GM18867 (cell line): ENCODE data around the gene EFCAB13.

ENCODE experiments used
- ATAC-seq: cut with Tn5 transposase; IDR thresholded peaks from one replicate; pipeline ENCODE4 v1.9.1; 2021; ENCODE audit warnings: mild to moderate bottlenecking, moderate library complexity; ENCODE audit not compliant: unreplicated experiment

Gene EFCAB13

GRCh38 chr17:47323382-47324223, at the start of gene EFCAB13:
Gene EFCAB13, plus strand, starts transcription at chr17:47323955. Its CDS starts 4,399 bp downstream, at chr17:47328354.
- ATAC-seq = peak; percentile 83

DNA sequence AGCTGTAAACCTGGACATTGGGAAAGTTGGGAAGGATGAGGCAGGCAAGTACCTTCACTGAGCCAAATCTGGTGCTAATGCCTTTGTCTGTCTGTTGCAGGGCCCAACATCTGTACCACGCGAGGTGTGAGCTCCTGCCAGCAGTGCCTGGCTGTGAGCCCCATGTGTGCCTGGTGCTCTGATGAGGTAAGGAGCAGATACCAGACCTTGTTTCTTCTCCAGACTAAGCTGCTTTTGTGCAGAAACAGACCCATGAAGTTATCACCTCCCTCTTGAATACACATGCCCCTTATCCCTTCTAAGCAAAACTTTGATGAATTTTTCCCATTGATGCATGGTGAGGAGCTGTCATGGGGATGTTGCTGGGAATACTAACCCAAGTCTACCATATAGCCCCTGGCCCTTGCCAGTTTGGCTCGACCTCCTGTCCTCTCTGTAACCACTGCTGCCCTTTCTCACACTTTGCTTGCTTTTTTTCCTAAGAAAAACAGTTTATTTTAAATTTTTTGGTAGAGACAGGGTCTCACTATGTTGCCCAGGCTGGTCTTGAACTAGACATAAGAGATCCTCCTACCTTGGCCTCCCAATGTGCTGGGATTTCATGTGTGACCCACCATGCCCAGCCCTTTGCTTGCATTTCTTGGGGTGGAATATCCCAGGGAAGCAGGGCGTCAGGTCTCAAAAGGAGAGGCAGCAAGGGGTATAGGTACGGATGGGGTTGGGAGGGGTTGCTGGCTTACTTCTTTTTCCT, 49.3 kb upstream of the EFCAB13 start:
- ATAC-seq = no peak

DNA sequence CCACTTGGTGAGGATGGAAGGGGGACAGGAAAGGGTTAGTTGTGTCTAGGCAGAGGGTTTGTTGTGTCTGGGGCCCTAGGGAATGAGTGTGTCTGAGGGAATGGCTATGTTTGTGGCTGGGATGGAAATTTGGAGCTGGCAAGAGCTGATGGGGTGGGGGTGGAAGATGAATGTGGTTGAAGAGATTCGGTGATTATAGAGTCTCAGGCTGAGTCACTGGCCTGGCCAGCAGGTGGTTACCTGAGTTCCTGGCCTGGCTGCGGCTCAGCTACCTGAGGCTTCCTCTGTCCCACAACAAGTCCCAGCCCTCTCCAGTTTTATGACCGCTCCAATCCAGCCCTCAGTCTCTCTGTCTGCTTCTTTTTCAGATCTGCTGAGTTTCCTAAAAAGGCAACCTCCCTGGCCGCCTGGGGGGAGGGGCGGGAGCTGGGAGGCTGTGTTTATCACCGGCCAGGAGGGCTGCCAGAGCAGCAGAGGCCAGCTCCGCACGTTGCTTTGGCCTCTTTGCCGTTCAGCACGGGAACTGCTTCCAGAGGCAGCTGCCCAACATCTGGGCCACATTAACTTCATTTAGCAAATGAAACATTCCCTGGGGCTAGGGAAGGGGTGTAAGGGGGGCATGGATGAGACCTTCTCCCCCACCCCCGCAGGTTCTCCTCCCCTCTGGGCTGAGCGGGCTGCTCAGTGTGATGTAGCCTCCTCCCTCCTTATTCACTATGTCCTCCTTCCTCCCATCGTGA, 48.3 kb upstream of the EFCAB13 start:
- no peak for ATAC-seq

DNA sequence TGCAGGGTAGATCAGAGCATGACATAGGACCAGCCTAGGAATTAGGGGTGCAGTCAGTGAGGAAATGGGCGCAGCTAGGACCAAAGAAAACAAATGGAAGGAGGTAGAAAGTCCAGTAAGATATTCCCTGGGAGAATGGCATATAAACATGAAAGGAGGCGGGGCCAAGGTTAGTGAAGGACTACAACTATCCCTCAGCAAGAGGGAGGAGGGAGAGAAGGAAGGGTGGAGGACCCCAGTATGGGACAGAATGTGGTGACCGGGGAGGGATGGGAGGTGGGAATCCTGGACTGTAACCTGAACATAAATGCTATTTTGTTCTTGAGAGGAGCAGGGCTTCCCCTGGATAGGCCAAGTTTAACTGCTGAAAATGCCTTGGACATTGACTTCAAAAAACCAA, 47.3 kb upstream of the EFCAB13 start:
- no peak for ATAC-seq

DNA sequence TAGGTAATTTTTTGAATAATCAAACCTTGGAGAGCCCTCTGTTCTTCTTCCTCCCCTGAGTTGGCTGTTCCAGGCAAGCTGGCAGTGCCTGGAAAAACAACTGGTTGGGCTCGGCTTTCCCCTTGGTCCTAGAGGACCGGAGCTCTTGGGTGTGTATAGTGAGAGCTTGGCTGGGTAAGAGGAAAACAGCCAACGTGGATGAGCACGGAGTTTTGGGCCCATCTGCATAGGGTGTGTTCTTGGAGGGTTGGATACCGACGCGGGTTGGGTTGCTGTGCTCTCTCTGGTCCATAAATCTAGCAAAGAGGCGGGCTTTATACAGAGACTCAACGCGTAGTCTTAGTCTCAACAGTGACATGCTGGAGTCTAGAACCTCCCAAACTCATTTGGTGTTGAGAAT, 46.9 kb upstream of the EFCAB13 start:
- no peak for ATAC-seq

DNA sequence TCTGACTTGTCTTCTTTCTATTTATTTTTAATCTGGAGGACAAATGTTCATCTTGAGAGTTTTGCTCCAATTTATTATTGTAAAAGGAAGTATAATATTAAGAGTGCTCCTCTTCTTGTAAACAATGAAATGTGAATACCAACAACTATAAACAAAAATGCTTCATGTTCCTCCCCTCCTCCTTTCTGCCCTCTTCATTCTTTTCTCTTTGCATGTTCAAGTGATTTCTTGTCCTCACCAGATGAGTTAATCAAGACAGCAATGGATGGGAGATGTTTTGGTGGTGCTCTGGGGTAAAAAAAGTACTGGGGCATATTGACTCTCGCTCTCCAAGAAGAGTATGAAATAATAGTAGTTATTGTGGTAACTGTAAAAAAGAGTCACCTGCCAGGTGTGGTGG, 45.8 kb upstream of the EFCAB13 start:
- no peak for ATAC-seq

GRCh38 chr17:47278561-47278960, 45.2 kb upstream of the EFCAB13 start:
- ATAC-seq = no peak

- ATAC-seq = peak; percentile 58
These were observed 44.5 kb upstream of the EFCAB13 start for GRCh38 chr17:47279062-47279801.

DNA sequence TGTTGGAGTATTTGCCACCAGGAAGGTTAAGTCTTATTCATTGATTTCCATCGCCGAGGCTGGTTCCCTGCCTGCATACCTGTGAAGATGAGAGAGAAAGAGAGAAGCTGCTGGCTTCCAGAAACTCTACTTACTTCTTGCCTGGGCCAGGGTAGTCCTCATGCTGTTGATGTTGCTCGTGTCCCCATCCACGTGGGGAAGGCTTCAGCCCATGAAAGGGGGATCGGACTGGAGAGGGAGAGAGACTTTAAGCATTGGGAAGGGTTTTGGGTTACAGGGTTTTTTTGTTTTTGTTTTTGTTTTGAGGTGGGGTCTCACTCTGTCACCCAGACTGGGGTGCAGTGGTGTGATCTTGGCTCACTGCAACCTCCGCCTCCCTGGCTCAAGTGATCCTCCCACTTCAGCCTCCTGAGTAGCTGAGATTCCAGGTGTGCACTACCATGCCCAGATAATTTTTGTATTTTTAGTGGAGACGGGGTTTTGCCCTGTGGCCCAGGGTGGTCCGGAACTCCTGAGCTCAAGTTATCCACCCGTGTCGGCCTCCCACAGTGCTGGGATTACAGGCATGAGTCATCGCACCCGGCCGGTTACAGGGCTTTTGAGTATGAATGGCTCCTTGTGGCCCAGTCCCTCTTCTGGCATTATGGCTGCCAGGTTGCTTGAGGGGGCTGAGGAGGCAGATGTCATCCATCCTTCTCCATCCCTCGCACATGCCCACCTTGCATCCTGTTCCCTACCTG, 43.5 kb upstream of the EFCAB13 start:
- no peak for ATAC-seq

GRCh38 chr17:47281216-47281615, 42.5 kb upstream of the EFCAB13 start:
- ATAC-seq = no peak

- no peak for ATAC-seq
These were observed 38.8 kb upstream of the EFCAB13 start for GRCh38 chr17:47285003-47285402.

DNA sequence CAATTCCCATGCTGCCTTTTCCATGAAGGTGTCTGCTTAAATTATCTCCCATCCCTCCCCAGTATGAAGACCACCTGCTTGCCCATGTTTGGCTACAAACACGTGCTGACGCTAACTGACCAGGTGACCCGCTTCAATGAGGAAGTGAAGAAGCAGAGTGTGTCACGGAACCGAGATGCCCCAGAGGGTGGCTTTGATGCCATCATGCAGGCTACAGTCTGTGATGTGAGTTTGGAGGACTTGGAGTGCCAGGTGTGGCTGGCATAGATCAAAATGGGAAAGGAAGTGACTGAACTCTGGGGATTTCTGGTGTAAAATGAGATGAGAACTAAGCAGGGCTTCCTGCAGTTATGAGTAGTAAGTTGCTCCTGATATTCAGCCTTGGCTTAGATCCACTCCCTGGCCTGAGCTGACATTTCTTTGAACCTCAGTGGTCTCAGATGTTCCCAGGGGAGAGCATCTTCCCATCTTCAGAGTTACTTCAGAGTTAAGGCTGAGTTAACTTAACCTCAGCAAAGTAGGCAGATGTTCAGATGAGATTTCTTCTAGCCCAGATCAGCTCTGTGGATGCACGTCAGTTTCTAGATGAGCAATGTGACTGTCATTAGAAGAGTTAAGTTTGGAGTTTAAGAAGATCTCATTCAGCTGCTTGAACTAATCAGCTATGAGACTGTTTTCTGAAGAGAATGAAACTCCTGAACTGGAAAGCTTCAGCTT, 37.4 kb upstream of the EFCAB13 start:
- peak; percentile 59 for ATAC-seq

- peak; percentile 42 for ATAC-seq
These were observed 36.7 kb upstream of the EFCAB13 start for GRCh38 chr17:47287068-47287467.

DNA sequence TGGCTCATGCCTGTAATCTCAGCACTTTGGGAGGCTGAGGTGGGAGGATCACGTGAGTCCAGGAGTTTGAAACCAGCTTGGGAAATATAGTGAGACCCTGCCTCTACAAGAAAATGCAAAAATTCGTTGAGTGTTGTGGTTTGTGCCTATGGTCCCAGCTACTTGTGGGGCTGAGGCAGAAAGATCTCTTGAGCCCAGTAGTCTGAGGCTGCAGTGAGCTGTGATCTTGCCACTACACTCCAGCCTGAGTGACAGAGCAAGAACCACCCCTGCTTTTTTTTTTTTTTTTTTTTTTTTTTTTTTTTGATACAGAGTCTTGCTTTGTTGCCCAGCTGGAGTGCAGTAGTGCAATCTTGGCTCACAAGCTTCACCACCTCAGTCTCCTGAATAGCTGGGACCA, 36.1 kb upstream of the EFCAB13 start:
- ATAC-seq = no peak

- ATAC-seq = no peak
These were observed 35.1 kb upstream of the EFCAB13 start for GRCh38 chr17:47288531-47289116.

GRCh38 chr17:47289302-47289701, 34.5 kb upstream of the EFCAB13 start:
- no peak for ATAC-seq

DNA sequence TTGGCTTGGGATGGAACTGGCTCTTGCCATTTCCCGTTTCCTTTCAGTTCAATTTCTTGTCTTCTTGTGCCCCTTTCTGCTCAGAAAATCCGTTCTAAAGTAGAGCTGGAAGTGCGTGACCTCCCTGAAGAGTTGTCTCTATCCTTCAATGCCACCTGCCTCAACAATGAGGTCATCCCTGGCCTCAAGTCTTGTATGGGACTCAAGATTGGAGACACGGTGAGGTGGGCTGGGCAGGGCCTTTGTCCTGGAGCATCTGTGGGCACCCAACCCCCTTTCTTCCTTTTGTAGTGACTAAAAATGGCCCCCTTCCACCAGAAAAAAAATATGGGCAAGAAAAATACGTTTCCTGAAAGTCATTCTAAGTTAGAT, 32.9 kb upstream of the EFCAB13 start:
- no peak for ATAC-seq

- no peak for ATAC-seq
These were observed 32.4 kb upstream of the EFCAB13 start for GRCh38 chr17:47291242-47291873.

GRCh38 chr17:47292206-47292605, 31.5 kb upstream of the EFCAB13 start:
- ATAC-seq = no peak
